Urinary bladder (tissue), 4 donors: Measurements from ENCODE around the gene DIP2B. TPM values are rescaled to one million over a fixed set of nuclear protein-coding genes. Genes with fewer than 3 reads are reported as not detected.
"Not testable (repeated sequence)": the region's sequence is repeated elsewhere in the genome, so short reads cannot be mapped to it uniquely, and the experiment has no call there.

Source experiments
- DNase-seq: peaks from one replicate; pipeline ENCODE4 v3.0.0-alpha.2; 2015; ENCODE audit errors: extremely low spot score
- H3K27ac ChIP-seq: one replicate; pipeline ENCODE4 v1.5.1; 2013; ENCODE audit warnings: low read depth, mild to moderate bottlenecking, moderate library complexity
- H3K36me3 ChIP-seq: one replicate; pipeline ENCODE4 v1.6.1; 2013; ENCODE audit warnings: mild to moderate bottlenecking, moderate library complexity; ENCODE audit not compliant: insufficient read depth
- H3K4me1 ChIP-seq: one replicate; pipeline ENCODE4 v1.6.1; 2013; ENCODE audit warnings: mild to moderate bottlenecking, moderate library complexity; ENCODE audit not compliant: insufficient read depth
- H3K4me3 ChIP-seq: one replicate; pipeline ENCODE4 v1.5.1; 2013; ENCODE audit warnings: low read depth, low read length
- WGBS: extraction: QIAGEN DNeasy Blood & Tissue Kit; methylation state at CpG from one replicate; pipeline ENCODE4 v1.1.7; 2013; 5-methylcytosine and 5-hydroxymethylcytosine counted together
- polyA plus RNA-seq: library from polyadenylated mRNA; stranded (reverse); fragments of 200-250 nt; gene quantifications from one replicate; pipeline ENCODE4 v1.2.3, GENCODE V29; 2013
- total RNA-seq: library from RNA; depleted of rRNA; stranded (reverse); fragments of >200 nt; gene quantifications from one replicate; pipeline ENCODE4 v1.2.3, GENCODE V29; 2014
- donor health status: healthy with polysubstance abuse.
- donor health status: healthy.

Gene DIP2B
- total and polyA plus RNA-seq, 2 donors, result 7.2 to 48.6 TPM

DNA sequence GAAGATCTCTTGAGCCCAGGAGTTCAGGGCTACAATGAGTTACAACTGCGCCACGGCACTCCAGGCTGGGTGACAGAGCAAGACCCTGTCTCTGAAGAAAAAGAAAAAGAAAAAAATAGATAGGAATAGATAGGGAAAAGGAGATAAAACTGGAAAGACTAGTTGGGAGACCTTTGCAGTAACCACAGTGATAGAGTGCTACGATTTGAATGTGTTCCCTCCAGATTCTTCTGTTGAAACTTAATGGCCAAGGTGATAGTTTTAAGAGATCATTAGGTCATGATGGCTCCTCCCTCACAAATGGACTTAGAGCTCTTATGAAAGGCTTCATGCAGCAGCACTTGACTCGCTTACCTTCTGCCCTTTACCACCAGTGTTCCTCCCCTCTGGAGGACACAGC, 245.6 kb downstream of the DIP2B start:
- DNase-seq, result no peak
- Histone ChIP-seq H3K4me1 (no peaks in the 10 kb centered on the region), H3K4me3 (no peak overlapping the region), H3K27ac (no peak overlapping the region), H3K36me3 (peaks cover 2% of the 10 kb centered on the region)
- 81% methylated on average over 4 of the region's 4 CpGs for WGBS

DNA sequence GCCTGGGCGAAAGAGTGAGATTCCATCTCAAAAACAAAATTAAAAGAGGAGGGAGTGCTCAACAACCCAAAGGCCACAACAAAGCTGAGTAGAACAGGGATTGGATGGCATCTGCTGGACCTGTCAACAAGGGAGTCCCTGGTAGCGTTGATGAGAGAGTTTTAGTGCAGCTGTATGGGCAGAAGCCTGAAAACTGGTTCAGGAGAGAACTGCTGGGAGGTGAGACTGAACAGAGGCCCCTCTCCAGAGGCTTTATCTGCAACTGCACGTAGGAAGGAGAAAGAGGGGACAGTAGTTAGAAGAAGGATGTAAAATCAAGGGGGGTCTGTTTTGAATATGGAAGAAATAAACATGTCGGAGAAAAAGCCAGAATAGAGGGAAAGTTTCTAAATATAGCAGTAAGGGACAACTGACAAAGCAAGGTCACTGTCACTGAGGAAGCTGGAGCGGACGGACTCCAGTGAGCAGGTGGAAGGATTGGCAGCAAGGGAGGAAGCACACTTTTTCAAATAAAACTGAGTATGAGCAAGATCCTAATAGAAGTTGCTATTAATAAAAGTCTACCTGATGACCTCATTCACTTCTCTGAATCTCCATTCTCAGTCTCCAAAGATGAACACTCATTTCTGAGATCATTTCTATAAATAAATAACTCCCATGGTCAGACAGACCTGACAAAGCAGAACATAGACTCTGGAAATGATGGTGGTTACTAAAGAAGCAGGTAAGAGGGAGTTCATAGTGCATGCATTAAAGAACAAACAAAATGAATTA, 247.3 kb downstream of the DIP2B start:
- Histone ChIP-seq H3K27ac (no peak overlapping the region), H3K4me3 (no peak overlapping the region), H3K36me3 (peaks cover 2% of the 10 kb centered on the region), H3K4me1 (no peaks in the 10 kb centered on the region)
- 74% methylated on average over 6 of the region's 6 CpGs for WGBS
- no peak for DNase-seq

DNA sequence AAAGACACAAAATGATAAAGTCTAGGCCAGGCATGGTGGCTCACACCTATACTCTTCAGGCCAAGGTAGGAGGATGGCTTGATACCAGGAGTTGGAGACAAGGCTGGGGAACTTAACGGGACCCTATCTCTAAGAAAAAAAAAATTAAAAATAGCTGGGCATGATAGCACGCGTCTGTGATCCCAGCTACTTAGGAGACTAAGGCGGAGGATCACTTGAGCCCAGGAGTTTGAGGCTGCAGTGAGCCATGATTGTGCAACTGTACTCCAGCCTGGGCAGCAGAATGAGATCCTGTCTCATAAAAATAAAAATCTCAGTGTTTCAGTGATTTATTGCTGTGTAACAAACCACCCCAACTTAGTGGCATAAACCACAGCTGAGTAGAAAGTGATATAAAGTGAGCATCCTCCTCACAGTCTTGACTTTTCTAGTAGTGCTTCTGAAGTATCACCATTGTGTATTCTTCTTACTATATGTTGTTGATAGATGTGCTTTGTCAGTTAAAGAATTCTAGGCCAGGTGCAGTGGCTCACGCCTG, 248.5 kb downstream of the DIP2B start:
- DNase-seq, result no peak
- no peaks in the 10 kb centered on the region for H3K36me3 ChIP-seq
- WGBS, result 60% methylated on average over 5 of the region's 5 CpGs
- H3K4me3 ChIP-seq, result no peak overlapping the region
- H3K4me1 ChIP-seq, result no peaks in the 10 kb centered on the region
- H3K27ac ChIP-seq, result no peak overlapping the region

DNA sequence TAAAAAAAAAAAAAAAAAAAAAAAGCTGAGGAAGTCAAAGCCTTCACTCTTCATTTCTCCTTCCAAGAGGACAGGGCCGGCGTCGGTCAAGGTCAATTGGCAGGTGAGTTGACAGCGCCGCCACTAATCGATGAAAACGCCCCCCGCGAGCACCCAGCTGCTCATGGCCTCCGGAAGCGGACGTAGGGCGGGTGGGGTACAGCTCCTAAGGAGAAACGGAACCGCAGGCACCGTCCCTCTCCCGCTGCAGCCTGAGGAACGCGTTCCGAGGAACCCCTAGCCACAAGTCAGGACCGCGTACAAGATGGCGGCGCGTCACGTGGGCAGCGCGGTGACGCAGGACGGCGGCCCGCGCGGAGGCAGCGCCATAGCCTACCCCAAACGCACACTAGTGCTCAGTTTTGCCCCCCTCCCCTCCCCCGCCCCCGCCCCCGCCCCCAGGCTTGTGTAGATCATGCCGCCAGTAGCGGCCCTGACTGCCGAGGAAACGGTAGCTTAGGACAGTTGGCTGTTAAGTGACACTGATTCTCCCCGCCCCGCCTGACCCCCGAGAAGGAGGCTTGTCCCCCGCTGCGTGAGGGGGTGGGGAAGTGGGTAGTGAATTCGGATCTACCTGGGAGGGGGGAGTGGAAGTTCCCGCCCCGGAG, 259.0 kb downstream of the DIP2B start, which contains the start of gene ATF1:
TSS of gene ATF1 (plus strand) at position 463 of the 647 bp plus-strand sequence. CDS start 16,045 bp downstream, outside the sequence.
- under 1% methylated on average over 51 of the region's 51 CpGs for WGBS
- peaks cover 2% of the 10 kb centered on the region for H3K4me1 ChIP-seq
- DNase-seq, result peak; percentile 66

DNA sequence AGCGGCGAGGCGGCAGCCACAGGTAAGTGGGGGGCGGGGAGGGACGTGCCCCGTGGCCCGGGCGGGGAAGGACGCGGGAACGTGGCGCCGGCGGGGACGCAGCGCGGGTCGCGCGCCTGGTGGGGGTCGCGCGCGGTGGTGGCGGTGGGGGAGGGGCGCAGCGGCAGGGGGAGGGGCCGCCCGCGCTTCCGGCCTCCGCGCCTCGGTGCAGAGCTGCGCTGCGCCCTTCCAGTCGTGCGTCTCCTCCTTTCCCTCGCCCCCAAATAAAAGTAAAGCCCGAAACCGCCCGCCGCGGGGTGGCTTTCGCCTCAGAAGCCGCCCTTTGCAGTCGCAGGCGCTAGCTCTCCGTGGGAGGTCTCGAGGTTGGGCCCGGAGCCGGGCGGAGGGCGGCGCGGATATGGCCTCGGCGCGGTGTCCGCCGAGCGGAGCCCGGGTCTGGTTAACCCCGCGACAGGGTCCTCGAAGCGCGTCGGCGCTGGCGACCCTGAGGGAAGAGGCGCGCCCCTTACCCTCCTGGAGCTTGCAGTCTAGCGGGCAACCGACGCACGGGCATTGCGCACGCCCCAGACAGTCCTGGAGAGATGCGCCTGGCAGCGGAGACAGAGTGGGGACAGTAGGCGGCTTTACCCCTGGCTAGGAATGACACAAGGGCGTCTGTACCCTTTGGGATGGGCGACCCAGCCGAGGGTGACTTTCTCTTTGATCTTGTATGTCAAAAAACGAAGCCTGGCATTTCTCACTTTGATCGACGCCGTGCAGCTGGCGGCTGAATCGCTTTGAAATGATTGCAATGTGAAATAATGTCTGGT, 259.7 kb downstream of the DIP2B start:
- H3K4me1 ChIP-seq, result peaks cover 2% of the 10 kb centered on the region
- peak overlapping the region; percentile 87 for H3K4me3 ChIP-seq
- H3K27ac ChIP-seq, result peak overlapping the region; percentile 96
- H3K36me3 ChIP-seq, result no peaks in the 10 kb centered on the region
- peak; percentile 14 for DNase-seq
- WGBS, result under 1% methylated on average over 91 of the region's 91 CpGs

More for the DNA sequence above, 259.0 kb downstream of the DIP2B start, which contains the start of gene ATF1:
- no peaks in the 10 kb centered on the region for H3K36me3 ChIP-seq
- peak within 1 kb of the TSS; percentile 87 for H3K4me3 ChIP-seq
- peak within 1 kb of the TSS; percentile 96 for H3K27ac ChIP-seq

DNA sequence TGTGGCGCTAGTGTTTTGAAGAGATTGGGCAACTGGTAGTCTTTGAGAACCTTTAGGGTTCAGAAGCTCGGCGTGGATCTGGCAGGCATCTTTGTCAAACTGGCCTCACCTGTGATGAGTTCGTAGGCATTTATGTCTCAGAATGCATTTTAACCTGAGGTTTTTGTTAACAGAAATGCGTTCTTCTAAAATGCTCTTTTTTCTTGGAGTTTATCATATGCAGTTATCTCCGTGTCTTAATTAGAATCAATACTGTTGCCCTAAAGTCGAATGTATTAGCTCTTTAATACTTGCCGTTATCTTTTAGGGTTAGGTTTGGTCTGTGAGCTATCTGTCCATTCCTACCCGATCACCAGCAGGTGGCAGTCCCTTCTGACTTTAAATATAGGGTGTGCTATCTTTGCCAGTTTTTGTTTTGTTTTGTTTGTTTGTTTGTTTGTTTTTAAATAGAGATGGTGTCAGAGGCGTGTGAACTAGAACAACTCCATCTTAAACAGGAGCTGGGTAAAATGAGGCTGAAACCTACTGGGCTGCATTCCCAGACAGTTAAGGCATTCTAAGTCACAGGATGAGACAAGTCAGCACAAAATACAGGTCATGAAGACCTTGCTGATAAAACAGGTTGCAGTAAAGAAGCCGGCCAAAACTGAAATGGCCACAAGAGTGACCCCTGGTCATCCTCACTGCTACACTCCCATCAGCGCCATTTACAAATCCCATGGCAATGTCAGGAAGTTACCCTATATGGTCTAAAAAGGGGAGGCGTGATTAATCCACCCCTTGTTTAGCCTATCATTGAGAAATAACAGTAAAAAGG, 260.5 kb downstream of the DIP2B start:
- Histone ChIP-seq H3K4me1 (peaks cover 2% of the 10 kb centered on the region), H3K36me3 (no peaks in the 10 kb centered on the region), H3K4me3 (peak overlapping the region; percentile 87), H3K27ac (no peak overlapping the region)
- 14% methylated on average over 13 of the region's 13 CpGs for WGBS
- DNase-seq, result peak; percentile 20

DNA sequence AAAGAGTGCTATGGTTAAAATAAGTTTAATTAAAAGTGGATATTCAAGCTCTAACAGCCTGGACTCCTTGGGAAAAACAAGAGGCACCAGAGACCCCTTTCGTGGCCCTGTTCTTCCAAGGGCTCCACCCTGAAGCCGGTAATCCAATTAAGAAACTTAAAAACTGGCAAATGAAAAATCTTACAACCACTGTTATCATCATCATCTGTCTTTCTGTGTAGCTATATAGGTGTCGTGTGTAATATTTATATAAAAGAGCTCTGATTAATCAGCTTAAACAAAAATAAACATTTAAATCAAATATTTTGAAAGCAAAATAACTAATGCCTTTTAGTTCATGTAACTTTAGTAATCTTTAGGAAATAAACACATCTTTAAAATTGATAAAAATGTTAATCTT, 263.6 kb downstream of the DIP2B start:
- peaks cover 2% of the 10 kb centered on the region for H3K4me1 ChIP-seq
- DNase-seq, result no peak
- no peak overlapping the region for H3K4me3 ChIP-seq
- 82% methylated on average over 3 of the region's 3 CpGs for WGBS
- H3K27ac ChIP-seq, result no peak overlapping the region
- H3K36me3 ChIP-seq, result no peaks in the 10 kb centered on the region

DNA sequence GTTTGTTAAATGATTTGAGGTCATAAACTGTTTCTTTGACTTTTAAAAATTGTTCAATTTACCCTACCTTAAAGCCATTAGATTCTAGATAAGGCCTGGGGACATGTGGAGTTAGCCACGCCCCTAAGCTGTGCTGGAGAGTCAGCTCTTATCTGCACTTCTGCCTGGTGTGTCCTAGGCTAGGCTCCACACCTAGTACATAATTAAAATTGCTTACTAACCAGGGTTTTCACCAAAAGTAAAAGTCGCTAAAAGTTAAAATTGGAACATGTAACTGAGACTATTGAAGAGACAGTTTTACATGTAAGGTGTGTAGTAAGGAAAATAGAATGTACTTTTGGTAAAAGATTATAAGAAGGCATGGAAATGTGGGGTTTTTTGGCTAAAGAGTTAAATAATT, 264.0 kb downstream of the DIP2B start:
- H3K4me1 ChIP-seq, DNase-seq, H3K27ac ChIP-seq, H3K4me3 ChIP-seq, H3K36me3 ChIP-seq: not testable (repeated sequence)
- 85% methylated on average over 2 of the region's 2 CpGs for WGBS

DNA sequence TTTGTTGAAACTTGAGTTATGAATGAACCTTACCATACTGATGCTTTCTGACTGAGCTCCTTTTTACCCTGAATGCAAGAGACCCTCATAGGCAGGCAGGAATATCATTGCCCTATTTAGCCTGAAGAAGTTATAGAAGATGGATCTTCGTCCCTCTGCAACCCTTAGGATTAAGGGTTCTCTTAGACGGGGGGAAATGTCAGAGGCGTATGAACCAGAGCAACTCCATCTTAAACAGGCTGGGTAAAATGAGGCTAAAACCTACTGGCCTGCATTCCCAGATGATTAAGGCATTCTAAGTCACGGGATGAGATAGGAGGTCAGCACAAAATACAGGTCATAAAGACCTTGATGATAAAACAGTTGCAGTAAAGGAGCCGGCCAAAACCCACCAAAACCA, 266.6 kb downstream of the DIP2B start:
- DNase-seq, result no peak
- WGBS, result 94% methylated on average over 5 of the region's 5 CpGs

DNA sequence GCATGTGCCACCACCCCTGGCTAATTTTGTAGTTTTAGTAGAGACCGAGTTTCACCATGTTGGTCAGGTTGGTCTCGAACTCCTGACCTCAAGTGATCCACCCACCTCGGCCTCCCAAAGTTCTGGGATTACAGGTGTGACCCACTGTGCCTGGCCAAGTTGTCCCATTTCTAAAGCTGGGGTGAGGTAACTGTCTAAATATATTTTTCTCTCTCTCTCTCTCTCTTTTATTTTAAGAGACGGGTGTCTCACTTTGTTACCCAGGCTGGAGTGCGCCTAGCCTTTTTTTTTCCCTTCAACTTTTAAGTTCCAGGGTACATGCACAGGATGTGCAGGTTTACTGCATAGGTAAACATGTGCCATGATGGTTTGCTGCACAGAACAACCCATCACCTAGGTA, 267.7 kb downstream of the DIP2B start:
- Histone ChIP-seq H3K4me3 (no peak overlapping the region), H3K27ac (no peak overlapping the region), H3K36me3 (no peaks in the 10 kb centered on the region), H3K4me1 (peaks cover 2% of the 10 kb centered on the region)
- WGBS, result 98% methylated on average over 5 of the region's 5 CpGs
- no peak for DNase-seq

More for the DNA sequence above, 266.6 kb downstream of the DIP2B start:
- no peak overlapping the region for H3K27ac ChIP-seq
- peaks cover 2% of the 10 kb centered on the region for H3K4me1 ChIP-seq
- H3K4me3 ChIP-seq, result no peak overlapping the region
- no peaks in the 10 kb centered on the region for H3K36me3 ChIP-seq

DNA sequence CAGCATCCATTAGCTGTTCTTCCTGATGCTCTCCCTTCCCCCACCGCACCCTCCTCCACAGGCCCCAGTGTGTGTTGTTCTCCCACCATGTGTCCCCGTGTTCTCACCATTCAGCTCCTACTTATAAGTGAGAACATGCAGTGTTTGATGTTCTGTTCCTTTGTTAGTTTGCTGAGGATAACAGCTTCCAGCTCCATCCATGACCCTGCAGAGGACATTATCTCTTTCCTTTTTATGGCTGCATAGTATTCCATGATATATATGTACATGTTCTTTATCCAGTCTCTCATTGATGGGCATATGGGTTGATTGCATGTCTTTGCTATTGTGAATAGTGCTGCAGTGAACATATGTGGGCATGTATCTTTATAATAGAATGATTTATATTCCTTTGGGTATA, 268.1 kb downstream of the DIP2B start:
- no peak for DNase-seq
- 99% methylated on average over 2 of the region's 2 CpGs for WGBS

DNA sequence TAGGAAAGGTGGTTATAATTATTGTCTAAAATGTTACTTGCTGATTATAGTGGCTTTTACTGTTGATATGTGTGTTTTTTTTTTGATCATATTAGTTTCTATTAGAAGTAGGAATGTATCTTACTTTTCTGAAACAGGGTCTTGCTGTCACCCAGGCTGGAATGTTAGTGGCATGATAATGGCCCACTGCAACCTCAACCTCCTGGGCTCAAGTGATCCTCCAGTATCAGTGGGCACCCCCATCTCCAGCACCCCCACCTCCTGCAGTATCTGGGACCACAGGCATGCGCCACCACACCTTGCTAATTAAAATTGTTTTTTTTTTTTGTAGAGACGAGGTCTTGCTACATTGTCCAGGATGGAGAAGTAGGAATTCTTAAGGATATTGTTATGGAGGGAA, 270.5 kb downstream of the DIP2B start:
- no peak overlapping the region for H3K27ac ChIP-seq
- H3K4me3 ChIP-seq, result no peak overlapping the region
- WGBS, result 97% methylated on average over 2 of the region's 2 CpGs
- H3K4me1 ChIP-seq, result no peaks in the 10 kb centered on the region
- peaks cover 1% of the 10 kb centered on the region for H3K36me3 ChIP-seq
- no peak for DNase-seq

More for the DNA sequence above, 268.1 kb downstream of the DIP2B start:
- Histone ChIP-seq H3K4me3 (no peak overlapping the region), H3K36me3 (peaks cover under 1% of the 10 kb centered on the region), H3K4me1 (peaks cover 2% of the 10 kb centered on the region), H3K27ac (no peak overlapping the region)
